Esophagus squamous epithelium (tissue), 4 donors: Measurements from ENCODE around the gene SDR42E1.

ENCODE experiments used
- POLR2A ChIP-seq, 4 donors: fragments of 450-650 bp; IDR thresholded peaks; one replicate each; pipeline ENCODE4 v1.6.1; 2017; ENCODE audit warnings: antibody characterized with exemption in 4 of 4, mild to moderate bottlenecking in 4 of 4, moderate library complexity in 3 of 4
- TF ChIP-seq, protein P1 (sequence below), 6 experiments: fragments of 450-650 bp in 4 of 6; fragments of 200-600 bp in 2 of 6; sonication (generic) in 2 of 6; IDR thresholded peaks; one replicate each; pipeline ENCODE4 v1.5.1; 2016 to 2019; ENCODE audit warnings: antibody characterized with exemption in 6 of 6, mild to moderate bottlenecking in 4 of 6, moderate library complexity in 4 of 6

DNA sequence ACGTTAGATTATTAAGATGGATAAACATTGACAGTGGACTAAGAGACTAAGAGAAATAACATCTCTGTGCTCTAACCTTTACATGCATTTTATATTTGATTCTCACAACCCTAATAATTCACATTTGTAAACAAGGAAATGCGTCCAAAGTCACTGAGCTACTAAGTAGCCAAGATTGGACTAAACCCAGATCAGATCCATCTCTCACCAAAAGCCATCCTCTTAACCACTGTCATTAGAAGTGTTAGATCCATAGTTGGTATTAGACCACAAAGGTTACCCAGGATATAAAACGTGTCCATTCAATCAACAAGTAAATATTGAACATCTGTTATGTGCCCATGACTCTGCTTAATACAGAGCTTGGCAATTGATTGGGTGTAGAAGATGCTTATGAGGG, 29.0 kb upstream of the SDR42E1 start:
- TF ChIP-seq POLR2A (IDR thresholded peaks at IDR 0.05) = no peak
- TF ChIP-seq, protein P1, sequence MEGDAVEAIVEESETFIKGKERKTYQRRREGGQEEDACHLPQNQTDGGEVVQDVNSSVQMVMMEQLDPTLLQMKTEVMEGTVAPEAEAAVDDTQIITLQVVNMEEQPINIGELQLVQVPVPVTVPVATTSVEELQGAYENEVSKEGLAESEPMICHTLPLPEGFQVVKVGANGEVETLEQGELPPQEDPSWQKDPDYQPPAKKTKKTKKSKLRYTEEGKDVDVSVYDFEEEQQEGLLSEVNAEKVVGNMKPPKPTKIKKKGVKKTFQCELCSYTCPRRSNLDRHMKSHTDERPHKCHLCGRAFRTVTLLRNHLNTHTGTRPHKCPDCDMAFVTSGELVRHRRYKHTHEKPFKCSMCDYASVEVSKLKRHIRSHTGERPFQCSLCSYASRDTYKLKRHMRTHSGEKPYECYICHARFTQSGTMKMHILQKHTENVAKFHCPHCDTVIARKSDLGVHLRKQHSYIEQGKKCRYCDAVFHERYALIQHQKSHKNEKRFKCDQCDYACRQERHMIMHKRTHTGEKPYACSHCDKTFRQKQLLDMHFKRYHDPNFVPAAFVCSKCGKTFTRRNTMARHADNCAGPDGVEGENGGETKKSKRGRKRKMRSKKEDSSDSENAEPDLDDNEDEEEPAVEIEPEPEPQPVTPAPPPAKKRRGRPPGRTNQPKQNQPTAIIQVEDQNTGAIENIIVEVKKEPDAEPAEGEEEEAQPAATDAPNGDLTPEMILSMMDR (IDR thresholded peaks at IDR 0.05) = no peak
